A204.1 (cell line): ENCODE results near the gene VAC14.
"Not testable (repeated sequence)": the region's sequence is repeated elsewhere in the genome, so short reads cannot be mapped to it uniquely, and the experiment has no call there.

ENCODE experiments used
- FAIRE-seq: peaks from 2 replicates; lab custom pipeline; 2012; peaks lifted over from hg19 to GRCh38; lab: Jason Lieb, UNC

The VAC14 gene

DNA sequence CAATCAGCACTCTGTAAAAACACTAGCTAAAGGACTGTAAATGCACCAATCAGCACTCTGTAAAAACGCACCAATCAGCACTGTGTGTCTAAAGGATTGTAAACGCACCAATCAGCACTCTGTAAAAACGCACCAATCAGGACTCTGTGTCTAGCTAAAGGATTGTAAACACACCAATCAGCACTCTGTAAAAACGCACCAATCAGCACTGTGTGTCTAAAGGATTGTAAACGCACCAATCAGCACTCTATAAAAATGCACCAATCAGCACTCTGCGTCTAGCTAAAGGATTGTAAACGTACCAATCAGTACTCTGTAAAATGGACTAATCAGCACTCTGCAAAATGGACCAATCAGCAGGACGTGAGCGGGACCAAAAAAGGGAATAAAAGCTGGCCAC, 58.0 kb downstream of the VAC14 start:
- not testable (repeated sequence) for FAIRE-seq

DNA sequence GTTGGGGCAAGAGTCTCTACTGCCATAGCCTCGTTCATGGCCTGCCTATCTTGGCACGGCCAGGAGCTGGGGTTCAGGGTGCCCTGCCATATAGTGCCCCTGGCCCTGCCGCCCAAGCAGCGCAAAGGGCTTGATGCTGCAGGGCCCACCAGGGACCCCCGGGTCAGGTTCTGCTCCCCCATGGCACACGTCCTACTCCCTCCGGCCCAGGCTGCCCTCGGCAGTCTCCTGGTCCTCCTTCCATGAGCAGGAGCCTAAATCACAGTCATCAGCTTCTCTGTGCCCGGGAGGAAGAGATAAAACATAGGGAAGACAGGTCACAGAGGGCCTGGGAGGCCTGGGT, 59.2 kb downstream of the VAC14 start:
- no peak for FAIRE-seq

- FAIRE-seq, result no peak
Measured at GRCh38 chr16:70740914-70741782, 59.8 kb downstream of the VAC14 start.

DNA sequence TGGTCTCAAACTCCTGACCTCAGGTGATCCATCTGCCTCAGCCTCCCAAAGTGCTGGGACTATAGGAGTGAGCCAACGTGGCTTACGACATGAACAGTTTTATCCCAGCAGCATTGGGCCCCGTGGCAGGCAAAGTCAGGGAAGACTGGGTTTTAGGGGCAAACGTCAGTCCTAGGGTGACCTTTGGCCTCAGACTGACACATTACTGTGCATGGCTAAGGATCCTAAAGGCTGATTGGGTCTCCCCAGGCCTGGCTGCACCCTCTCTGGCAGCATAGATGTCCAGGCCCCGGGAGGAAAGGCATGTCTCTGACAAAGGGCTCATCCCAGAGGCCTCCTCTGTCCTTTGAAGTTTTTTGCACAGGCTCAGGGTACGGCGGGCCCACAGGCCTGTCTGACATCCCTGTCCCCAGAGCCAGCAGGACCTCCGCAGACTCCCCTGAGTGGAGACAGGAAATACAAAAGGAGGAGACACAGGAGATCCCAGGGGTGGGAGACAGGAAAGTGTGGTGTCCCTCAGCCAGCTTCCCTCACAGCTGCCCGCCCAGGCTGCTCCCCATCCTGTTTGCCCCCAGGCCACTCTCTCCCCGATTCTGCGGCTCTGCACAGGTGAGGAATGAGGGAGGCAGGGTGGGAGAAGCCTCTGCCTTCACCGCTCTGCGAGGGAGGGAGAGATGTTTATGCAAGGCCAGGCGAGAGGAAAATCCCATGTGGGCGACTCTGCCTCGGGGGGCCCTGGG, 60.6 kb downstream of the VAC14 start:
- no peak for FAIRE-seq

DNA sequence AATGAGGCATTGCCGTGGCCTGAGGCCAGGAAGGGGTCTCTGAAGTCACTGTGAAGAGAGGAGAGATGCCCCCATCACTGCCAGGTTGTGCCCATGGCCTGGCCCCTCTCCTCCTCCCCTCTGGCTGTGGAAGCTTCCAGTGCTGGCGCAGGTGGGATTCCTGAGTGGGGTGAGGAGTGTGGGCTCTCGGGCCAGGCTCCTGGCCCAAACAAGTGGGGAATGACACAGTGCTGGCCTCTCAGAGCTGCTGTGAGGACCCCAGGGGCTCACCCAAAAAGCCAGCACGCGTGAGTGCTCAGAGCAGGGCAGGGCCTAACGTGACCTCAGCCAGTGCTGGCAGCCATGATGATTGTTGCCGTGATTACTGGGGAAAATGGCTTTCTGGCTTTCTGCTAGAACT, 61.6 kb downstream of the VAC14 start:
- FAIRE-seq, result no peak

DNA sequence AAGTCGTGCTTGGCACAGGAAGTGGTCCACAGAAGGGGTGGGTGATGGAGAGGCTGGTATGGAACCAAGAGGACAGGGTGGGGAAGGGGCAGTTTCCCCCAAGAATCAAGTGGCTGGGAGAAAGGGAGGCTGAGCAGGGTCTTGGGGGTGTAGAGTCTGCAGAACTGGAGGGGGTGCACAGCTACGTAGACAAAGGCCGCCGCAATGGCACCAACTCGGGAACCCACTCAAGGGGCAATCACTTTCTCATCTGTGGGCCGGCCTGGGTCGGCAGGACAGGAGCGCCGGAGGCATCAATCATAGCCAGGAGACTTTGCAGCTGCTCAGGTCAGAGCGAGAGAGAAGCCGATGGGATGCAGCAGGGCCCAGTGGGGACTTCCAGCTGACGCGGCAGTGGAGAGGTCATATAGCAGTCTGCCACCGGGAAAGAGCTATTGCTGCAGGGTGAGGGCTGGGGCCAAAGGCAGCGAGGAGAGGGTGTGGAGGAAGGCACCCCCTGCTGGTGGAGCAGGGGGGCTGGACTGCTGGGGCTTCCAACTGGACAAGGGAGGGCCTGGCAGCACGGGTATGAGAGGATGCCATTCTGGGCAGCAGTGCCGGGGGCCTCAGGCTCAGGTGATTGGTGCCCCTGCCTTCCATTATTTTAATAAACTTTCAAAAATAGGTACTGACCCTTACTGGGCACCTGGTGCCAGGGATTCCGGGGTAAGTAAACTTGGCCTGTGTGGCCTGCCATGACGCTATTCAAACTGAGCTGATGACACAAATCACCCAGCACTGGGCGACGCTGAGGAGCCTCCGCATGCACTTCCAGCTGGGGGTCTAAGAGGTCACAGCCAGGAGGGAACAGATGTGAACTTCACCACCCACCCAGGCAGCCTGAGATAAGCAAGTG, 62.6 kb downstream of the VAC14 start:
- no peak for FAIRE-seq

- FAIRE-seq, result no peak
Measured at GRCh38 chr16:70737377-70738082, 63.4 kb downstream of the VAC14 start.

DNA sequence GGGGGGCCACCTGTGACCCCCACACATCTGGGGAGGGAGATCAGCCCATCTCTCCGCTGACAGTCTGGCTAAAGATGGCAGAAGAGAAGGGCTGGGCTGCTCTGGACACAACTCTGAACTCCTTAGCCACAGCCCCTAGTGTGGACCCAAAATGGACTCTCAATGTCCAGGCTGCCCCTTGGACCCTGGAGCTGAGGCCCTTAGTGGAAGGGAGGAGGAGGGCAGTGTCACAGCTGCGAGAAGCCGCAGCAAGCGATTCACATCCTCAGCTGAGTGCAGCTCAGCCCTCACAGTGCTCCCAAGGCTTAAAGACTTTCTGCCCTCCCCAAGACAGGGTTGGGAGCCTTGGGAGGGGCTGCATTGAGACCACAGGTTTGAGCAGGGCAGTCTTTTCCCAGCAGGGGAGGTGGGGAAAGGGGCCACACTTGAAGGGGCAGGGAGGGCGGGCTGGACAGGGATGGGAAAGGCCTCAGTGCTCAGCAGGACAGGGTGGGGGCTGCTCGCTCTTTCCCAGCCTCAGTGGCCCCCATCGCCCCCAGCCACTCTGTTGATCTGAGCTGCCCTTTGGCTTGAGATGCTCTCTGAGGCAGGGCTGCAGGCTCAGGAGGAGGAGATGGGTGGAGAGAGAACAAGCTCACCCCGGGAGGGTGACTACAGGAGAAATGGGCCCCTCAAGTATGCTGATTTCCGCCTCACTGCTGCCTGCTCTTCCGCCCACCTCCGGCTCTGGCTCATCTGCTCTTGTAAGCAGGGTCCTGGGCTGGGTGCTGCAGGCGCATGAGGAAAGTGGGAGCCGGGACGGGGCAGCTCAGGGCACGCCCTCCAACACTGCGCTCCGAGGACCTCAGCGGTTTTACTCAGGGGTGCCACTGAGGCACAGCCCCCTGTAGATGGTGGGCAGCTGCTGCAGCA, 64.2 kb downstream of the VAC14 start:
- no peak for FAIRE-seq

DNA sequence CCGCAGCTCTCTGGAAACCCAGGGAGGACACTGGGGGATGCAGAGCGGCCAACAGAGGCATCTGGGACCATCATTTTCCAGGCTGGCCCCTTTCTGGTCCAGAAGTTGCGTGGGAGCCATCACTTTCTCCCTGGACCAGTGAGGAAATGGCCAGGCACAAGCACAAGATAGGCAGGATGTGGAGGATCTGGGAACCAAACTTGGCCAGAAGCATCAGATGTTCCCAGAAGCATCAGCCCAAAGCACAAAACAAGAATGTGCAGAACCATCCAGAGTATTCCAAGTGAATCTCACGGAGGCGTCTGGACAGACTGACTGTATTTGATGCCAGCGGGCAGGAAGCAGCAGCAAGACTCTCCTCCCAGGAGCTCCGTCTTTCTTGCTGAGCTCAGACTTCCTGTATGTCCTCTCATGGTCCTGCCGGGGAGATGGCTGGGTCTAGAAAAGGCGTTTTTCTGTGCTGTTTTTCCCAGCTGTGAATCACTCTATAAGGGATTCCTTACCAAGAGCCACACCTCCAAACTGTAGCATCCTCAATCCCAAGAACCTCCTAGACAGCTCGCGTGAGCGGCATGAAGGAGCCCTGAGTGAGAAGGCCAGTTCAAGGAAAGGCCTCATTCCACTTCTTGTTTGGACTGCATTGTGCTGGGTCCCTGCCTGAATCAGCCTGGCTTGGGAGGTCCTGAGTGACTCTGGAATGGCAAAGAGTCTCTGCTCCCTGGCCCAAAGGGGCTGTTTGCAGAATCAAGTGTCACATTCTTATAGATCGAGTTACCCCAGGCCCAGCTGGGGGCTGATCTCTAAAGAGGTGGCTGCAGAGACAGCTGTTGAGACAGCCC, 65.6 kb downstream of the VAC14 start:
- FAIRE-seq, result no peak

- FAIRE-seq, result no peak
Measured at GRCh38 chr16:70734522-70735095, 66.3 kb downstream of the VAC14 start.

DNA sequence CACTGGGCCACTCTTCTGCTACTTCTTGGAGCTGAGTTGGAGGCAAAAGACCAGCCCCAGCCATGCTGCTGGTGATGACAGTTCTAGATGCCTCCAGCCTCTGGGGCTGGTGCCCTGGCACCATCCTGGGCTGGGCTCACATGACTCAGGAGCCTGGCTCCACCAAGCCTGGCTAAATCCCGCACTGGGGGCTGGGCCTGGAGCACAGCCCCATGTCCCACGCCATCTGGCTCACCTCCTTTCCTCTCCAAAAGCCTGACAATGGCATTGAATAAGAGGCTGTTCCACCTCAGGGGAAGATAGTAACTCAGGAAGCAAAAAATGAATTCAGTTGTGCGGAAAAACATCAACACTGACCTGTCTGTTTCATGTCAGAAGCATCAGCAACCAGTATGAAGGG, 70.0 kb downstream of the VAC14 start:
- no peak for FAIRE-seq

DNA sequence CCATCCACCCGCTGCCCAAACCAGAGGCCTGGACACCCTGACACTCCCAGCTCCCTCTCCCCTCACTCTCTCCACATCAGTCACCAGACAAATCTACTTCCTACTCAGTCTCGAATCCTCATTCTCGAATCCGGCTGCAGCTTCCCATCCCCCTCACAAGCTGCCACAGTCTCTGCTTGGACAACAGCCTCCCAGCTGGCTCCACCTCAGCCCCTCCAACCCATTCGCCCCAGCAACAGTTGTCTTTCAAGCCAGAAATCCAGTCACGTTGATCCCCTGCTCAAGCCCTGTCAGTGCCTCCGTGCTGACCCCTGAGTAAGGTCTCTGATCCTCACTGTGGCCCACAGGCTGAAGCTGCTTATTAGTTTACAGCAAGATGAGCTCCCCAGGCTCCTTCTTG, 70.9 kb downstream of the VAC14 start:
- no peak for FAIRE-seq

DNA sequence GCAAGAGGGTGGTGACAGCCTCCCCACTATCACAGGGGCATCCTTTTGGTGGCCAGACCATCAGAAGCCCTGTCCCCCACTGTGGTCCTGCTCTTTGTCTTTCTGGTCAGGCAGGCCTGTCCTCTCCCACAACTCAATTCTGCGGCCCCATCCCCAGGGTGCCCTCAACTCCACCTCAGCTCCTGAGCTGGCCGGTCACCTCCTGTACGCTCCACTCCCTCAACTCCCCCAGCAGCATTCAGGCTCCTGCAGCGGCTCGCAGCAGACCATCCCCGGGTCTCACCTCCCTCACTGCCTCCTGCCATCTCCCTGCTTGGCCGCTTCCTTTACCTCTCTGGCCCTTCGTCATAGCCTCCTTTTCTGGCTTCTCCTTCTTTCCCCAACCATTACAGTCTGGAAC, 71.7 kb downstream of the VAC14 start:
- FAIRE-seq, result no peak

GRCh38 chr16:70728150-70728549, 72.8 kb downstream of the VAC14 start:
- FAIRE-seq, result no peak

- FAIRE-seq, result no peak
Measured at GRCh38 chr16:70726892-70727361, 74.0 kb downstream of the VAC14 start.

DNA sequence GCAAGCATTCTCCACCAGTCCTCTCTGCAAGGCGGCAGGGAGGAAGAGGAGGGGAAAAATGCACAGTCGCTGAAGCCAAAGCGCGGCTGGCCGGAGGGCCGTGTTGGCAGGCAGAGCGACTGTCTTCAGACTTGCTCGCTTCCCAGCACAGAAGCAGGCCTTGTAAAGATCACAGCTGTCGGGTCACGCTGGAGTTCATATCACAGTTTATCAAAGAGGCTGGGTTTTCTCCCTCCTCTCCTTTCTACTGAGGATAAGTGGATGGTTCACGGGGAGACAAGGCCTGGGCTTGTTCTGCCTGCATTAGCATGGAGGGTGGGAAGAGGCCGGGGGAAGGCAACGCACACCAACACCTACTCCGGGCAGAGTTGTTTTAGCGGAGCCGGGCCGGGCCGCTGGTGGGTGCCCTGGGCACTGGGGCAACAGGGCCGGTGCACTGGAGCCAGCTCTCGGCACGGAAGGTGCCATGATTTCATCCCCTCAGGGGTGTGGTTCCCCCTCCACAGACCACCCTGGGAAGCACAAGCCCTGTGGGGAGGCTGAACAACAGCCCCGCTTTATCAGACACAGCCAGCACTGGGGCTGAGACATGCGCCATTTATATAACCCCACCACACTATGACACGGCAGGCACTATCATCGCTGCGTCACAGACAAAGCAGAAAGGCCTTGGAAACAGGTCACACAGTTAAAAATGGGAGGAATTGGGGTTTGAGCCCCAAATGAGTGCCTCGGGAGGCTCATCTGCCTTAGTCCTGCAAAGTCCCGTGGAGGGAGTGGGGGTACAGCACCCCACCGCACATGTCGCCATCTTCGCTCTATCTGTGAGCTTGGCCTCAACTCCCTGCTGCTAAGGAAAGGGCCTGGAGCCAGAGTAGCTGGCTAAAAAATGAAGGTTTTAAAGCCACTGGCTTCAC, 74.8 kb downstream of the VAC14 start:
- no peak for FAIRE-seq

DNA sequence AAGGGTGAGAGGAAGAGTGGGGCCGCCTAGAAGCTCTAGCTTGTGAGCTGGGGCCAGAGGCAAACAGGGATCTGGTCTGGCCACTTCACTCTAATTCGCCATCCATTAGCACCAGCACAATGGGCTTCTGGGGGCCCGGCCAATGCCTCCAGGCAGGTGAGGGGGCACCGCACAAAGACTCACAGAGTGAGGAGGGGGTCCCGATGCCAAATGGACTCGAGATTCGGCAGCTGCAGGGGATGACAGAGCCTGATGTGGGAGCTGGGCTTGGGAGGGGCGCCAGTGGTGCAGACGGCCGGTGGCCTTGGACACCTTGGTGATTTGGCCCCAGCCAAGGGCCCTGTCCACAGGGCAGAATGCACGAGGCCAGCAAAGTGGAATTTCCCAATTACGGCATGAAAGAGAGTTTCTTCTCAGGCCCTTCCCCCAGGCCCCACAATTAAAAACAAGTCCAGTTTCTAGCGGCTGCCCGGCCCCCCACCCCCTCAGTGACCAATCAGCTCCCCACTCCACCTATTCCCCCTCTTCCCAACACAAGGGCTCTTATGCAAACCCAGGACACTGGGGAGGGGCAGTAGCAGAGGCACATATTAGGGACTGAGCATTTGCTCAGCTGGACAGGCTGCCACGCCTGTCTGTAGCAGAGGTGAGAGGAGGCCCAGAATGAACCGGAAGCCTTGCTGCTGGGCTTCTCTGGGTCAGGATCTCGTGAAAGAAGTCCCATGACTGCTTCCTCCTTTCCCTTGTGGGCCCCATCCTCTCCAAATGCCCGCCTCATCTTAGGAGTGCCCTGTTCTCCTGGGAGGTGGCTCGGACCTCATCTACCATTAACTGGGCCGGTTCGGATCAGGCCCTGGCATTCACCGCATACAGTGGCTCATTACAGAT, 75.7 kb downstream of the VAC14 start:
- no peak for FAIRE-seq
